HepG2 (cell line): ENCODE measurements around the gene BTBD19. TPM values are rescaled to one million over a fixed set of nuclear protein-coding genes. Genes with fewer than 3 reads are reported as not detected.

Experiments
- LCORL ChIP-seq, 2 experiments: fragments of 450-650 bp in 1 of 2; sonication (generic) in 1 of 2; formaldehyde crosslinking in 1 of 2; IDR thresholded peaks; 2 replicates each; pipeline versions ENCODE4 v1.5.0 to v1.6.1; 2017 to 2020; ENCODE audit warnings: antibody characterized with exemption in 1 of 2, missing genetic modification reagents in 1 of 2
- MEIS2 ChIP-seq: sonication (generic); formaldehyde crosslinking; IDR thresholded peaks from 2 replicates; pipeline ENCODE4 v1.9.0; 2021; ENCODE audit warnings: mild to moderate bottlenecking, missing genetic modification reagents
- MIXL1 ChIP-seq: IDR thresholded peaks from 2 replicates; pipeline ENCODE4 v1.6.1; 2016
- NFRKB ChIP-seq: fragments of 450-650 bp; IDR thresholded peaks from 2 replicates; pipeline ENCODE4 v1.6.1; 2017
- NONO ChIP-seq, 2 experiments: fragments of 450-650 bp in 1 of 2; sonication (generic) in 1 of 2; formaldehyde crosslinking in 1 of 2; IDR thresholded peaks in 1 of 2; conservative IDR thresholded peaks in 1 of 2; 2 replicates each; pipeline versions ENCODE4 v1.6.1 to v1.8.0; 2017 to 2022; ENCODE audit warnings: mild to moderate bottlenecking in 1 of 2, missing genetic modification reagents in 1 of 2, moderate library complexity in 1 of 2
- PRMT3 ChIP-seq: sonication (generic); formaldehyde crosslinking; IDR thresholded peaks from 2 replicates; pipeline ENCODE4 v1.8.1; 2022; ENCODE audit warnings: low read depth, mild to moderate bottlenecking, moderate library complexity, missing genetic modification reagents, borderline replicate concordance
- SRSF4 ChIP-seq: fragments of 200-400 bp; formaldehyde crosslinking; IDR thresholded peaks from one replicate; pipeline ENCODE4 v1.6.1; 2018; ENCODE audit warnings: mild to moderate bottlenecking, low read depth, low read length, moderate library complexity; ENCODE audit not compliant: poor library complexity, severe bottlenecking
- ZBTB20 ChIP-seq: sonication (generic); formaldehyde crosslinking; IDR thresholded peaks from 2 replicates; pipeline ENCODE4 v1.8.1; 2023; ENCODE audit warnings: missing genetic modification reagents, low read depth, mild to moderate bottlenecking, borderline replicate concordance
- ZFP90 ChIP-seq: sonication (generic); formaldehyde crosslinking; IDR thresholded peaks from 2 replicates; pipeline ENCODE4 v1.8.0; 2022; ENCODE audit warnings: missing genetic modification reagents, mild to moderate bottlenecking, inconsistent platforms, borderline replicate concordance
- ZNF850 ChIP-seq: sonication (generic); formaldehyde crosslinking; conservative IDR thresholded peaks from 2 replicates; pipeline ENCODE4 v1.9.0; 2021; ENCODE audit warnings: mild to moderate bottlenecking, missing genetic modification reagents
- polyA plus RNA-seq, 8 experiments: library from polyadenylated mRNA; depleted of rRNA in 3 of 8; stranded (reverse) in 7 of 8; unstranded in 1 of 8; fragments of >200 nt; fragmentation: Illumina TruSeq in 4 of 8; extraction: Trizol in 4 of 8; gene quantifications; 2 replicates each; pipeline versions ENCODE4 v1.2.1 to v1.2.3, GENCODE V29; 2011 to 2016; ENCODE audit warnings: low read depth in 4 of 8, missing spikeins in 1 of 8, mixed read lengths in 1 of 8; ENCODE audit not compliant: insufficient read depth in 1 of 8
- total RNA-seq, 5 experiments: library from RNA; depleted of rRNA; stranded (reverse); fragments of >200 nt; fragmentation: Illumina TruSeq; extraction: Trizol; gene quantifications; 2 replicates each; pipeline ENCODE4 v1.2.3, GENCODE V29; 2016; ENCODE audit warnings: low read depth in 1 of 5
- TF ChIP-seq, protein P1 (sequence below): sonication (generic); formaldehyde crosslinking; IDR thresholded peaks from 2 replicates; pipeline ENCODE4 v1.4.0; 2020; ENCODE audit warnings: missing genetic modification reagents, borderline replicate concordance
- TF ChIP-seq, protein P2 (sequence below): sonication (generic); formaldehyde crosslinking; IDR thresholded peaks from 2 replicates; pipeline ENCODE4 v1.5.1; 2020; ENCODE audit warnings: missing genetic modification reagents, mild to moderate bottlenecking, borderline replicate concordance
- TF ChIP-seq, protein P3 (sequence below): sonication (generic); formaldehyde crosslinking; IDR thresholded peaks from 2 replicates; pipeline ENCODE4 v1.4.0; 2020; ENCODE audit warnings: missing genetic modification reagents, borderline replicate concordance
- TF ChIP-seq, protein P4 (sequence below): sonication (generic); formaldehyde crosslinking; IDR thresholded peaks from 2 replicates; pipeline ENCODE4 v1.4.0; 2020; ENCODE audit warnings: missing genetic modification reagents, mild to moderate bottlenecking, borderline replicate concordance
- TF ChIP-seq, protein P5 (sequence below): sonication (generic); formaldehyde crosslinking; IDR thresholded peaks from 2 replicates; pipeline ENCODE4 v1.9.0; 2021; ENCODE audit warnings: missing genetic modification reagents, mild to moderate bottlenecking, borderline replicate concordance

The BTBD19 gene
- total and polyA plus RNA-seq, 2 of the 13 experiments (the other 11 are each of a cell fraction or from before 2014, with no cell fraction given): 2.7 to 6.7 TPM

DNA sequence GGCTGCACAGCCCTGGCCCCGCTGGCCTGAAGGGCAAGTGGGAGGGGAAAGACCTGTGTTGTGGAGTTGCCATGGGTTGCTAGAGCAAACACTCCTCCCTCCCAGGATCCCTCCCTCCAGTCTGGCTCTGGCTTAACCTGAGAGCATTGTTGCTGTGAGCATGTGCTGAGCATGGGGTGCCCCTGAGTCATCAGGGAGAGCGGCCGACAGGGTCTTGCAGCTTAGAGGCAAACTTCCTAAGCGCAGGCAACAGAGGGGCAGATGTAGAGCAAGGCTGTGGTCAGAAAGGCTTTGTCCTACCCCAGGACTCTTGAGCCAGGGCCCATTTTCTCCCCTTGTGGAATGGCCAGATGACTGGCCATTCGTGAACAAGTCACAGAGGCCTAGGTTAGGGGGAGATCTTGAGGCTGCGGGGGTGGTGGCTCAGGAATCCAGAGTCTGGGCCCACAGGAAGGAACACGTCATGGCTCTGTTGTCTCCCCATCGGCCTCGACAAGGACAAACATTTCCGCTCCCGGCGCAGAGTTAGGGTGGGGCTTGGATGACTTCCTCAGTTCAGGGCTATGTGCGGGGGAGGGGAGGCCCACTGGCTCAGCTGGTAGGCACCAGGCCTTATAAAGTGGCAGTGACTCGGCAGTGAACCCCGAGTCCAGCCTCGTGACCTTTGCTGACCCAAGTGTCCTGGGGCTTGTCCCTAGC lies 810 bp upstream of the BTBD19 start (continued):
- TF ChIP-seq MEIS2: peak; percentile 18
- TF ChIP-seq, protein P1, sequence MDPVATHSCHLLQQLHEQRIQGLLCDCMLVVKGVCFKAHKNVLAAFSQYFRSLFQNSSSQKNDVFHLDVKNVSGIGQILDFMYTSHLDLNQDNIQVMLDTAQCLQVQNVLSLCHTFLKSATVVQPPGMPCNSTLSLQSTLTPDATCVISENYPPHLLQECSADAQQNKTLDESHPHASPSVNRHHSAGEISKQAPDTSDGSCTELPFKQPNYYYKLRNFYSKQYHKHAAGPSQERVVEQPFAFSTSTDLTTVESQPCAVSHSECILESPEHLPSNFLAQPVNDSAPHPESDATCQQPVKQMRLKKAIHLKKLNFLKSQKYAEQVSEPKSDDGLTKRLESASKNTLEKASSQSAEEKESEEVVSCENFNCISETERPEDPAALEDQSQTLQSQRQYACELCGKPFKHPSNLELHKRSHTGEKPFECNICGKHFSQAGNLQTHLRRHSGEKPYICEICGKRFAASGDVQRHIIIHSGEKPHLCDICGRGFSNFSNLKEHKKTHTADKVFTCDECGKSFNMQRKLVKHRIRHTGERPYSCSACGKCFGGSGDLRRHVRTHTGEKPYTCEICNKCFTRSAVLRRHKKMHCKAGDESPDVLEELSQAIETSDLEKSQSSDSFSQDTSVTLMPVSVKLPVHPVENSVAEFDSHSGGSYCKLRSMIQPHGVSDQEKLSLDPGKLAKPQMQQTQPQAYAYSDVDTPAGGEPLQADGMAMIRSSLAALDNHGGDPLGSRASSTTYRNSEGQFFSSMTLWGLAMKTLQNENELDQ: peak; percentile 52; the same call in 1 of the 2 replicates
- TF ChIP-seq SRSF4: no peak
- TF ChIP-seq MIXL1: no peak; the same call in 1 of the 2 replicates
- no peak for TF ChIP-seq LCORL (IDR thresholded peaks at IDR 0.05)
- peak; percentile 80 for TF ChIP-seq LCORL (CRISPR knock-in tag; IDR thresholded peaks at IDR 0.05)
- TF ChIP-seq, protein P2, sequence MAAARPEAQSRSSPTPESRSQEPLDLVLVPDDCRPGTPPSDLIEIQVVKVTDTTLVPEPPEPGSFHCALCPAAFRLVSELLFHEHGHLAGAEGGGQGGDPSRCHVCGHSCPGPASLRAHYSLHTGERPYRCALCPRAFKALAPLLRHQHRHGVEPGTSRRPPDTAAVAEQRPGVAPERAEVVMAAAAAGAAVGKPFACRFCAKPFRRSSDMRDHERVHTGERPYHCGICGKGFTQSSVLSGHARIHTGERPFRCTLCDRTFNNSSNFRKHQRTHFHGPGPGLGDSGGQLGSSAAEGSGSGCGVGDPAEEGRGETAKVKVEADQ: no peak
- TF ChIP-seq, protein P3, sequence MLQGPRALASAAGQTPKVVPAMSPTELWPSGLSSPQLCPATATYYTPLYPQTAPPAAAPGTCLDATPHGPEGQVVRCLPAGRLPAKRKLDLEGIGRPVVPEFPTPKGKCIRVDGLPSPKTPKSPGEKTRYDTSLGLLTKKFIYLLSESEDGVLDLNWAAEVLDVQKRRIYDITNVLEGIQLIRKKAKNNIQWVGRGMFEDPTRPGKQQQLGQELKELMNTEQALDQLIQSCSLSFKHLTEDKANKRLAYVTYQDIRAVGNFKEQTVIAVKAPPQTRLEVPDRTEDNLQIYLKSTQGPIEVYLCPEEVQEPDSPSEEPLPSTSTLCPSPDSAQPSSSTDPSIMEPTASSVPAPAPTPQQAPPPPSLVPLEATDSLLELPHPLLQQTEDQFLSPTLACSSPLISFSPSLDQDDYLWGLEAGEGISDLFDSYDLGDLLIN (CRISPR knock-in tag): no peak
- TF ChIP-seq, protein P4, sequence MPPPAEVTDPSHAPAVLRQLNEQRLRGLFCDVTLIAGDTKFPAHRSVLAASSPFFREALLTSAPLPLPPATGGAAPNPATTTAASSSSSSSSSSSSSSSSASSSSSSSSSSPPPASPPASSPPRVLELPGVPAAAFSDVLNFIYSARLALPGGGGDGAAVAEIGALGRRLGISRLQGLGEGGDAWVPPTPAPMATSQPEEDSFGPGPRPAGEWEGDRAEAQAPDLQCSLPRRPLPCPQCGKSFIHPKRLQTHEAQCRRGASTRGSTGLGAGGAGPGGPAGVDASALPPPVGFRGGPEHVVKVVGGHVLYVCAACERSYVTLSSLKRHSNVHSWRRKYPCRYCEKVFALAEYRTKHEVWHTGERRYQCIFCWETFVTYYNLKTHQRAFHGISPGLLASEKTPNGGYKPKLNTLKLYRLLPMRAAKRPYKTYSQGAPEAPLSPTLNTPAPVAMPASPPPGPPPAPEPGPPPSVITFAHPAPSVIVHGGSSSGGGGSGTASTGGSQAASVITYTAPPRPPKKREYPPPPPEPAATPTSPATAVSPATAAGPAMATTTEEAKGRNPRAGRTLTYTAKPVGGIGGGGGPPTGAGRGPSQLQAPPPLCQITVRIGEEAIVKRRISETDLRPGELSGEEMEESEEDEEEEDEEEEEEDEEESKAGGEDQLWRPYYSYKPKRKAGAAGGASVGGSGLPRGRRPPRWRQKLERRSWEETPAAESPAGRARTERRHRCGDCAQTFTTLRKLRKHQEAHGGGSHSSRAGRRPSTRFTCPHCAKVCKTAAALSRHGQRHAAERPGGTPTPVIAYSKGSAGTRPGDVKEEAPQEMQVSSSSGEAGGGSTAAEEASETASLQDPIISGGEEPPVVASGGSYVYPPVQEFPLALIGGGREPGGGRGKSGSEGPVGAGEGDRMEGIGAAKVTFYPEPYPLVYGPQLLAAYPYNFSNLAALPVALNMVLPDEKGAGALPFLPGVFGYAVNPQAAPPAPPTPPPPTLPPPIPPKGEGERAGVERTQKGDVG (CRISPR knock-in tag): 0 out of 2 replicates have a peak, but pooled peaks have one; percentile 73
- no peak for TF ChIP-seq PRMT3 (CRISPR knock-in tag)
- peak; percentile 77; the same call in 1 of the 2 replicates for TF ChIP-seq ZBTB20 (CRISPR knock-in tag)
- TF ChIP-seq ZFP90 (CRISPR knock-in tag): peak; percentile 88; the same call in 1 of the 2 replicates
- TF ChIP-seq NFRKB: no peak
- TF ChIP-seq NONO (IDR thresholded peaks at IDR 0.05): no peak
- TF ChIP-seq NONO (CRISPR knock-in tag; conservative IDR thresholded peaks at IDR 0.05): peak; percentile 64
- no peak for TF ChIP-seq ZNF850 (CRISPR knock-in tag)
- TF ChIP-seq, protein P5, sequence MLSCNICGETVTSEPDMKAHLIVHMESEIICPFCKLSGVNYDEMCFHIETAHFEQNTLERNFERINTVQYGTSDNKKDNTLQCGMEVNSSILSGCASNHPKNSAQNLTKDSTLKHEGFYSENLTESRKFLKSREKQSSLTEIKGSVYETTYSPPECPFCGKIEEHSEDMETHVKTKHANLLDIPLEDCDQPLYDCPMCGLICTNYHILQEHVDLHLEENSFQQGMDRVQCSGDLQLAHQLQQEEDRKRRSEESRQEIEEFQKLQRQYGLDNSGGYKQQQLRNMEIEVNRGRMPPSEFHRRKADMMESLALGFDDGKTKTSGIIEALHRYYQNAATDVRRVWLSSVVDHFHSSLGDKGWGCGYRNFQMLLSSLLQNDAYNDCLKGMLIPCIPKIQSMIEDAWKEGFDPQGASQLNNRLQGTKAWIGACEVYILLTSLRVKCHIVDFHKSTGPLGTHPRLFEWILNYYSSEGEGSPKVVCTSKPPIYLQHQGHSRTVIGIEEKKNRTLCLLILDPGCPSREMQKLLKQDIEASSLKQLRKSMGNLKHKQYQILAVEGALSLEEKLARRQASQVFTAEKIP (CRISPR knock-in tag): no peak
